ENCODE measurements around the gene MTOR.

- TF ChIP-seq REST (IDR thresholded peaks at IDR 0.05; ENCODE audit: insufficient read depth in 1 of 2, low read depth in 2 of 2, low read length in 2 of 2) = no peak
- no peak for TF ChIP-seq POLR2AphosphoS5 (IDR thresholded peaks at IDR 0.05; ENCODE audit: low read depth, low read length)
These were observed 26.7 kb upstream of the MTOR start for GRCh38 chr1:11289064-11289463.

Measured in PFSK-1 (cell line).